BLaER1 (cell line): Measurements from ENCODE around the gene STAG2.
A peak's percentile ranks its signal among the peaks of the same experiment; 100 is the strongest.

Experiments
- H3K27ac ChIP-seq: shearing (Covaris generic); formaldehyde crosslinking; 2 replicates; pipeline ENCODE4 v1.8.1; 2022
- H3K27me3 ChIP-seq: shearing (Covaris generic); formaldehyde crosslinking; 2 replicates; pipeline ENCODE4 v1.8.1; 2022
- H3K36me3 ChIP-seq: shearing (Covaris generic); formaldehyde crosslinking; 2 replicates; pipeline ENCODE4 v1.8.1; 2022
- H3K4me1 ChIP-seq: shearing (Covaris generic); formaldehyde crosslinking; 2 replicates; pipeline ENCODE4 v1.8.1; 2022
- H3K4me2 ChIP-seq: shearing (Covaris generic); formaldehyde crosslinking; 2 replicates; pipeline ENCODE4 v1.8.1; 2022
- H3K4me3 ChIP-seq: shearing (Covaris generic); formaldehyde crosslinking; 2 replicates; pipeline ENCODE4 v1.8.1; 2022
- H3K9ac ChIP-seq: shearing (Covaris generic); formaldehyde crosslinking; 2 replicates; pipeline ENCODE4 v1.8.1; 2022
- H3K9me3 ChIP-seq: shearing (Covaris generic); formaldehyde crosslinking; 2 replicates; pipeline ENCODE4 v1.8.1; 2022
- H4K20me1 ChIP-seq: shearing (Covaris generic); formaldehyde crosslinking; 2 replicates; pipeline ENCODE4 v1.8.1; 2022
- Cebpa-rat ChIP-seq: shearing (Covaris generic); IDR thresholded peaks from 2 replicates; pipeline ENCODE4 v1.8.1; 2022

Gene STAG2

DNA sequence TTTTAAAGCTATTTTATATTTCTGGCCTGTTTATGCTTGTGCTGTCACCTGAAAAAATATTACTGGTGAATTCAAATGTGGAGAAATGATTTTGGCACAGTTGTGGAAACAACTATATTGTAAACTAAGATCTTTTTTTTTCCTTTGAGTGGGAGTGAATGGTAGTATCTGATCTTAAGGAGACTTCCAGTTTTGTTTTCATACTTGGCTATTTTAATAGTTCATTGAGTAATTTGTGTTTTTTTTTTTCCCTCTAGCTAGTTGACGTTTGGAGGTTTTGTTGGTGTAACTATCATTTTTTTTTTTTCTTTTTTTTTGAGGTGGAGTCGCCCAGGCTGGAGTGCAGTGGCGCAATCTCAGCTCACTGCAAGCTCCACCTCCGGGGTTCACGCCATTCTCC, 10.5 kb downstream of the STAG2 start:
- TF ChIP-seq Cebpa-rat, result no peak
- 0 out of 2 replicates have a peak, but pooled peaks cover 5% of the 10 kb centered on the region for H3K36me3 ChIP-seq
- H3K27me3 ChIP-seq, result peaks cover 3% of the 10 kb centered on the region; the same call in 1 of the 2 replicates
- peaks cover 100% of the 10 kb centered on the region for H4K20me1 ChIP-seq
- no peak overlapping the region for H3K4me3 ChIP-seq
- H3K4me2 ChIP-seq, result no peak overlapping the region
- no peak overlapping the region for H3K27ac ChIP-seq
- H3K4me1 ChIP-seq, result 0 out of 2 replicates have a peak, but pooled peaks cover 8% of the 10 kb centered on the region
- no peaks in the 10 kb centered on the region for H3K9me3 ChIP-seq
- H3K9ac ChIP-seq, result no peak overlapping the region

DNA sequence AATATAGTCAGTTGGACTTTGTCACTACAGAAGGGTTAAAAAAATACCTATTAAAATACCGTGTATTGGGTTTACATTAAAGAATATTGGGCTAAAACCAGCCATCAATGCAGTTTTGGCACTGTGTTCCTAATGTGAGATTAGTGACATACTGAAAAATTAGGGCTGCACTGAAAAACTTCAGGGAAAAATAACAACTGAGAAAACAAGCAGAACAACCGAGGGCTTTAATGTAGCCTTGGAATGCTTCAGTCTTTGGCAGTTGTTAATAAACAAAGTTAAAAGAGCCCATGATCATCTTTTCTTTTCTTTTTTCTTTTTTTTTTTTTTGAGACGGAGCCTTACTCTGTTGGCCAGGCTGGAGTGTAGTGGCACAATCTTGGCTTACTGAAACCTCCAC, 12.4 kb downstream of the STAG2 start:
- Histone ChIP-seq H3K4me1 (peaks cover 14% of the 10 kb centered on the region; the same call in 1 of the 2 replicates), H3K9ac (no peak overlapping the region), H3K4me2 (no peak overlapping the region), H3K4me3 (no peak overlapping the region), H4K20me1 (peaks cover 100% of the 10 kb centered on the region), H3K27me3 (no peaks in the 10 kb centered on the region), H3K36me3 (no peaks in the 10 kb centered on the region), H3K27ac (no peak overlapping the region), H3K9me3 (no peaks in the 10 kb centered on the region)
- no peak for TF ChIP-seq Cebpa-rat

DNA sequence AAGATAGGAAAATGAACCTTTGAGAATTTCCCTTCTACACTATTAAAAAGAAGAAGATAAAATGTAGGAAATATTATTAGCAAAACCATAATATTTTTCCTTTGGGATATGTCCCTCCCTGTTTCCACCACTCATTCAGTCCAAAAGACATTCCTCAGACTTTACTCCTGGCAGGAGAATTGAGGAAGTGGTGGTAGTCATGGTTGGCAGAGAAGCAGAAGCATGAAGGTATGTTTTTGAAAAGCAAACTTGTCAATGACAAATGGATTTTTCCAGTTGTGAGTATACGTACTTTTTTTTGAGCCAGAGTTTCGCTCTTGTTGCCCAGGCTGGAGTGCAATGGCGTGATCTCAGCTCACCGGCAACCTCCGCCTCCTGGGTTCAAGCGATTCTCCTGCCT, 13.7 kb downstream of the STAG2 start:
- Histone ChIP-seq H3K4me2 (no peak overlapping the region), H4K20me1 (peaks cover 100% of the 10 kb centered on the region), H3K9ac (no peak overlapping the region), H3K36me3 (no peaks in the 10 kb centered on the region), H3K9me3 (no peaks in the 10 kb centered on the region), H3K4me1 (peaks cover 23% of the 10 kb centered on the region; the same call in 1 of the 2 replicates), H3K4me3 (no peak overlapping the region), H3K27ac (no peak overlapping the region), H3K27me3 (no peaks in the 10 kb centered on the region)
- no peak for TF ChIP-seq Cebpa-rat

DNA sequence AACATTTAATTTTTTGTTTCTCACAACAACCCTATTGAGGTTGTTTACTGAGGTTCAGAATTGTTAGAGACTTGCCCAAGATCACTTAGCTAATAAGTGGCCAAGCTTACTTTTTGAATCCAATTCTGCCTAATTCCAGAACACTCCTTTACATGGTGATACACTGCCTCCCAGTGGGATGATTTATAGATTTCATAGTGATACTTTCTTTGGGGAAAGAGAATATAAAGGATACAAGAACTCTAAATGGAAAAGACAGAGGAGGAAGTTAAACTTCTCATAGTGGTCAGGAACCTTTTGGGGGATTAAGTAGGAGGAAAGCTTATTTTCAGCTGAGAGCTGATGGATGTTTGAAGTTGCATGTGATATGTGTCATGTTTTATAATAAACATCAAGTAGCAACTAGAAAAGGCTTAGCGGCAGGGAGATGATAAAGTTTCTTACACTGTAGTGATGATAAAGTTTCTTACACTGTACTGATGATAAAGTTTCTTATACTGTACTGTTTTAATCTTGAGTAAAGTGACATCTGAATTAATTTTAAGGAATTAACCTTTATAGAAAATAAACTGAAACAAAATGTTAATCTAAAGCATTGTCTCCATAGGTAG, 15.3 kb downstream of the STAG2 start:
- H3K4me2 ChIP-seq, result no peak overlapping the region
- no peak for TF ChIP-seq Cebpa-rat

DNA sequence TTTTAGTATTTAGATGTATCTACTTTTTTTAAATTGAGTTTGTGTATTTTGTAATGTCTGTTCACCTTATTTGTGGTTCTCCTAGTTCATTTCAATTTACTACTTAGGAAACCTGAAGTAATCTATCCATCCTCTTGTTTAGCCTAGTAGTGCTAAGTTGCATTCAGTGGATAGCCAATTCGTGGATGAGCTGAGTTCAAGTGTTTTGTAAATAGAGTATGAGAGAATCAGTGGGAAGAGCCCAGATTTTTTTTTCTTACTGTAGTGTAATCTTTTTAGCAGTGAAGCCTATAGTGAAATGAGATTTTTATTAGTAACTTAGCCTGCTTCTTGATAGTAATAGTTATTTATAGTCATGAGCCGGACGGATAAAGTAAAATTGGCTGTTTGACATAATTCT, 21.7 kb downstream of the STAG2 start:
- no peak for TF ChIP-seq Cebpa-rat
- H3K9me3 ChIP-seq, result no peaks in the 10 kb centered on the region
- peak overlapping the region; percentile 30 for H3K4me2 ChIP-seq
- no peaks in the 10 kb centered on the region for H3K27me3 ChIP-seq
- H3K9ac ChIP-seq, result no peak overlapping the region
- peaks cover 98% of the 10 kb centered on the region for H4K20me1 ChIP-seq
- no peaks in the 10 kb centered on the region for H3K36me3 ChIP-seq
- H3K27ac ChIP-seq, result no peak overlapping the region
- no peak overlapping the region for H3K4me3 ChIP-seq
- peaks cover 34% of the 10 kb centered on the region for H3K4me1 ChIP-seq

More for the DNA sequence above, 15.3 kb downstream of the STAG2 start:
- Histone ChIP-seq H3K4me1 (peaks cover 33% of the 10 kb centered on the region), H3K27ac (no peak overlapping the region), H3K4me3 (no peak overlapping the region), H4K20me1 (peaks cover 100% of the 10 kb centered on the region), H3K9ac (no peak overlapping the region), H3K36me3 (no peaks in the 10 kb centered on the region), H3K9me3 (no peaks in the 10 kb centered on the region), H3K27me3 (no peaks in the 10 kb centered on the region)

DNA sequence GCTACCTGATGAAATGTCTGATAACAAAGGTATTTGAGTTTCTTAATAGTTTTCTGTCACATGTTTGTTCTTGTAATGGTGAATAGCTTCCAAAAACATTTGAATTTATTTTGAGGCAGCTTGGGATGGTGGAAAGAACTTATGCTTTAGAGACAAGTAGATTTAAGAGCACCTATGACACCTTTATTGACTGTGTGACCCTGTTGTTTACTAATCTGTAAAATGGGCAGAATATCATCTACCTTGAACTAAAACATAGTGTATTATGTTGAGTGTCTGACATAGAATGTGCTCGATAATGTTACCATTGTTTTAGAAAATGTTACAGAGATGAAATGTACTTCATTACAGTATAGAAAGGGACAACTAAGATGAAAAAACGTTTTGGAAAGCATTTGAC, 24.9 kb downstream of the STAG2 start:
- Histone ChIP-seq H4K20me1 (peaks cover 93% of the 10 kb centered on the region), H3K4me1 (peaks cover 17% of the 10 kb centered on the region; the same call in 1 of the 2 replicates), H3K36me3 (0 out of 2 replicates have a peak, but pooled peaks cover 6% of the 10 kb centered on the region), H3K27ac (no peak overlapping the region), H3K4me2 (no peak overlapping the region), H3K9me3 (peaks cover 7% of the 10 kb centered on the region), H3K27me3 (no peaks in the 10 kb centered on the region), H3K9ac (no peak overlapping the region), H3K4me3 (no peak overlapping the region)
- no peak for TF ChIP-seq Cebpa-rat

DNA sequence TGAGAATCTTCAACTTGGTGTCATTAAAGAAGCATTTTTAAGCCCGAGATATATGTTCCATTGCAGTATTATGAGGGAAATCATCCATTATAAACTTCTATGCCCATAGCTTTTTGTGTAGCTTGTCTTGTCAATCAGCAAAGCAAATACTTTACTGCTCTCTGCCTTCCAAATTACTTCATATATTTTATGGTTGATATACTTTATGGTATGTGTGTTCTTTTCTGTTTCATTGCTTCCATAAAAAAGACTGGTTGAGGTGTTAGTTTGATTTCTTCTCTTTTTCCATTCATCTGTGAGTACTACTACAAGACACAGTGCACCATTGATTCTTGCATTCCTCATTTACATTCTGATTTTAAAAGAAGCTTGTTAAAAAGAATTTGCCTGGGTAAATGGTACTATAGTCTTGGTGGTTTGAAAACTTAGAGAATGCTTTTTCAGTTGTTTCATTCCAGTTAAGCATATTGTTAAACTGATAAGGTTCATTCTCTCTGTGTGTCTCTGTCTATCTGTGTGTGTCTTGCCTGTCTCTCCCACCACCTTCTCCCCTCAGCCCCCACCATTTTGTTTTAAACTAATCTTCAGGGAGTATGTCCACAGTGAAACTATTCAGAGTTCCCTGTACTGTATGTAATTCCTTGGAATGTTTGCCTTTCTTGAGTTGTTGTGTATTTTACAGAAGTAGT, 27.1 kb downstream of the STAG2 start:
- peaks cover 92% of the 10 kb centered on the region for H4K20me1 ChIP-seq

DNA sequence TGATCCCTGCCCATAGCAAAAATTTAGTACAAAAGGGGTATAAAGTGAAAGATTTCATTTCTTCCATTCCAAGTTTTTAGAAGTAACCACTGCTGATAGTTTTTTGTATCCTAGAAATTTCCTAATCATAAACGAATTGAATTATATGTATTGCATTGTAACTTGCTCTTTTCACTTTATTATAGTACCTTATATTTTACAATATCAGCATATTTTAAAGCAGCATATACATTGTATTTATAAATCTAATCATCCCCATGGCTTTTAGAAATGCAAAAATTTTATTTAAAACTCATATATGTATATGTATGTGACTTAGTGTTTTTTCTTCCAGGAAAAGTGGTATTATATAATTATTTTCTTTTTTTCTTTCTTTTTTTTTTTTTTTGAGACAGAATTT, 27.7 kb downstream of the STAG2 start:
- H3K9me3 ChIP-seq, result peaks cover 7% of the 10 kb centered on the region
- no peaks in the 10 kb centered on the region for H3K4me1 ChIP-seq
- H3K9ac ChIP-seq, result no peak overlapping the region
- no peak overlapping the region for H3K4me2 ChIP-seq
- H3K4me3 ChIP-seq, result no peak overlapping the region
- no peaks in the 10 kb centered on the region; the same call in 1 of the 2 replicates for H3K27me3 ChIP-seq
- peaks cover 92% of the 10 kb centered on the region for H4K20me1 ChIP-seq
- H3K36me3 ChIP-seq, result 0 out of 2 replicates have a peak, but pooled peaks cover 6% of the 10 kb centered on the region
- TF ChIP-seq Cebpa-rat, result no peak
- H3K27ac ChIP-seq, result no peak overlapping the region

More for the DNA sequence above, 27.1 kb downstream of the STAG2 start:
- Histone ChIP-seq H3K4me3 (no peak overlapping the region), H3K4me2 (no peak overlapping the region), H3K9me3 (peaks cover 7% of the 10 kb centered on the region), H3K9ac (no peak overlapping the region), H3K36me3 (0 out of 2 replicates have a peak, but pooled peaks cover 6% of the 10 kb centered on the region), H3K27me3 (no peaks in the 10 kb centered on the region), H3K27ac (no peak overlapping the region), H3K4me1 (no peaks in the 10 kb centered on the region)
- no peak for TF ChIP-seq Cebpa-rat

DNA sequence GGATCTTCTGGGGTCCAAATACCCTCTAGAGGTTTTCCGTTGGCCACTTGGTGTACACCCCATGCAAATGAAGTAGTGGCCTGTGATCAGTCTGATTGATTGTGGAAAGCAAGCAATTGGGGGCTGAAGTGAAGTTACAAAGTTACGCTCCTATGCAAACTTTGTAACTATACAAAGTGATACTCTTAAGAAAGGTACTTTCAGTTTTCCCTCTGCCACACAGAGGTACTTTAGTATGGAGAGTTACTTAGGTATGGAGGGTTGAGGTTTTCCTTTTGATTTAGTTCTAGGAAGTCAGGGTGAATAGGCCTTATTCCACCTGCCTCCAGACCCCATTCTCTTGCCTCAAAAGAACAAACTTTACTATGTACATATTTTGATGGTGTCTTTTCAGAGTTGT, 28.7 kb downstream of the STAG2 start:
- Histone ChIP-seq H3K27ac (no peak overlapping the region), H3K27me3 (peaks cover 6% of the 10 kb centered on the region; the same call in 1 of the 2 replicates), H3K9ac (no peak overlapping the region), H3K36me3 (0 out of 2 replicates have a peak, but pooled peaks cover 6% of the 10 kb centered on the region), H3K4me1 (no peaks in the 10 kb centered on the region), H3K9me3 (peaks cover 7% of the 10 kb centered on the region), H4K20me1 (peaks cover 92% of the 10 kb centered on the region), H3K4me2 (no peak overlapping the region), H3K4me3 (no peak overlapping the region)
- TF ChIP-seq Cebpa-rat, result no peak

DNA sequence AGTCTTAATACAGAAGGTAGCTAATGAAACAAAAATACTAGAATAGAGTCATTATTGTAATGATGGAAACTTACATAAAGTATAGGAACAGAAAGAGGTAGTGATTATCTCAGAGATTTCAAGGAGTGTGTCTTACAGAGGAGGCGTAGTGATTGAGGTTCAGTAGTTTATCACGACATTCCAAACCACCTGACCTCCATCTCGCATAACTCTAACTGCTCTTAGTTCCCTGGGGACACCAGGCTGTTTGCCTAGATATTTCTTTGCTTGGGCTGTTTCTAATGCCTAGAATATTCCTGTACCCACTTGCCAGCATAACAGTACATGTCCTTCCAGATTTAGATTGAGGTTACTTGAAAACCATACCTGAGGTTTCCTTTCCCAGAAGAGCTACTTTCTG, 29.1 kb downstream of the STAG2 start:
- H3K36me3 ChIP-seq, result 0 out of 2 replicates have a peak, but pooled peaks cover 6% of the 10 kb centered on the region
- H3K4me3 ChIP-seq, result no peak overlapping the region
- no peak overlapping the region for H3K9ac ChIP-seq
- H3K9me3 ChIP-seq, result peaks cover 7% of the 10 kb centered on the region
- no peak for TF ChIP-seq Cebpa-rat
- peaks cover 6% of the 10 kb centered on the region; the same call in 1 of the 2 replicates for H3K27me3 ChIP-seq
- peaks cover 92% of the 10 kb centered on the region for H4K20me1 ChIP-seq
- H3K4me2 ChIP-seq, result no peak overlapping the region
- no peak overlapping the region for H3K27ac ChIP-seq
- H3K4me1 ChIP-seq, result no peaks in the 10 kb centered on the region
